Prostate gland (tissue), 2 donors: ENCODE results near the gene HGF.

ENCODE experiments used
- CTCF ChIP-seq, 4 experiments: fragments of 200-600 bp in 2 of 4; fragments of 450-650 bp in 2 of 4; sonication (generic) in 2 of 4; IDR thresholded peaks; 1 replicate in 3 of 4; 2 replicates in 1 of 4; pipeline ENCODE4 v1.5.1; 2016 to 2019; ENCODE audit warnings: antibody characterized with exemption in 4 of 4, mild to moderate bottlenecking in 2 of 4, moderate library complexity in 2 of 4
- POLR2A ChIP-seq: fragments of 450-650 bp; IDR thresholded peaks from one replicate; pipeline ENCODE4 v1.6.1; 2016; ENCODE audit warnings: antibody characterized with exemption, mild to moderate bottlenecking

GRCh38 chr7:81776161-81776560 lies 6.3 kb upstream of the HGF start:
- TF ChIP-seq CTCF (IDR thresholded peaks at IDR 0.05) (no peak), POLR2A (no peak)
